Panc1 (cell line): ENCODE data around the gene ADD2. TPM values are rescaled to one million over a fixed set of nuclear protein-coding genes. Genes with fewer than 3 reads are reported as not detected.

Experiments used
- ATAC-seq: fragments of 200-7000 bp; cut with Tn5 transposase; 2 replicates; pipeline ENCODE4 v1.9.1; 2020; ENCODE audit warnings: mild to moderate bottlenecking, moderate library complexity
- BruUV-seq: library from RNA; stranded (reverse); fragments of 400-500 nt; replicated peaks from 2 replicates; lab custom pipeline; 2021; lab: Mats Ljungman, UMichigan
- CTCF ChIA-PET: fragments of 300-600 bp; sonication (Branson Sonifier 250); formaldehyde crosslinking; loops from one replicate; lab custom pipeline; 2022; ENCODE audit warnings: antibody characterized with exemption; lab: Charles Lee
- POLR2A ChIA-PET: fragments of 300-600 bp; sonication (Branson Sonifier 250); formaldehyde crosslinking; loops from one replicate; lab custom pipeline; 2022; ENCODE audit warnings: antibody characterized with exemption; lab: Charles Lee
- DNase-seq: peaks from one replicate; pipeline ENCODE4 v3.0.0-alpha.2; 2010; ENCODE audit warnings: low read depth, low spot score
- H3K27ac ChIP-seq: 2 replicates; pipeline ENCODE4 v1.5.1; 2011; ENCODE audit warnings: mild to moderate bottlenecking, low read length, inconsistent platforms
- H3K27me3 ChIP-seq: fragments of 200-500 bp; sonication (Bioruptor generic); 2 replicates; pipeline ENCODE4 v1.6.0; 2014; ENCODE audit warnings: low read length, inconsistent platforms; ENCODE audit not compliant: control insufficient read depth, insufficient read depth
- H3K36me3 ChIP-seq: fragments of 200-500 bp; sonication (Bioruptor generic); 2 replicates; pipeline ENCODE4 v1.5.1; 2014; ENCODE audit warnings: inconsistent platforms, mild to moderate bottlenecking, low read length, moderate library complexity; ENCODE audit not compliant: control insufficient read depth, insufficient read depth
- H3K4me1 ChIP-seq: 2 replicates; pipeline ENCODE4 v1.5.1; 2011; ENCODE audit warnings: inconsistent platforms, mild to moderate bottlenecking, low read length, moderate library complexity; ENCODE audit not compliant: control insufficient read depth, insufficient read depth
- H3K4me3 ChIP-seq, 2 experiments: 2 replicates each; pipeline ENCODE4 v1.5.1; 2011 to 2012; ENCODE audit warnings: low read depth in 2 of 2, low read length in 2 of 2, mild to moderate bottlenecking in 2 of 2, inconsistent platforms in 1 of 2, moderate library complexity in 1 of 2
- H3K9me3 ChIP-seq: fragments of 200-500 bp; sonication (Bioruptor generic); 2 replicates; pipeline ENCODE4 v1.5.1; 2014; ENCODE audit warnings: low read depth, mild to moderate bottlenecking, inconsistent platforms, low read length, moderate library complexity; ENCODE audit not compliant: control insufficient read depth, insufficient read depth
- CTCF ChIP-seq: fragments of 450-650 bp; IDR thresholded peaks from 2 replicates; pipeline ENCODE4 v1.5.1; 2017; ENCODE audit warnings: mild to moderate bottlenecking
- POLR2AphosphoS5 ChIP-seq: IDR thresholded peaks from 2 replicates; pipeline ENCODE4 v1.6.1; 2012; ENCODE audit warnings: mild to moderate bottlenecking, low read depth, low read length, moderate library complexity
- REST ChIP-seq, 2 experiments: IDR thresholded peaks; 2 replicates each; pipeline ENCODE4 v1.6.1; 2011 to 2012; ENCODE audit warnings: low read depth in 2 of 2, control low read depth in 1 of 2, low read length in 1 of 2, mild to moderate bottlenecking in 1 of 2, moderate library complexity in 1 of 2; ENCODE audit not compliant: insufficient read depth in 1 of 2
- SIN3A ChIP-seq: IDR thresholded peaks from 2 replicates; pipeline ENCODE4 v1.6.1; 2012; ENCODE audit warnings: low read depth, mild to moderate bottlenecking, low read length, moderate library complexity, borderline replicate concordance; ENCODE audit not compliant: insufficient read depth
- TCF7L2 ChIP-seq: IDR thresholded peaks from 2 replicates; pipeline ENCODE4 v1.6.1; 2011; ENCODE audit warnings: mild to moderate bottlenecking, low read depth, low read length, inconsistent platforms
- in situ Hi-C: cut with HindIII; loops from 2 replicates; pipeline ENCODE4 v1.10.0; 2016; ENCODE audit warnings: low sequenced_read_pairs, low pct_unique_long_range_greater_than_20kb
- intact Hi-C: fragments of 100-400 bp; cut with micrococcal nuclease; formaldehyde crosslinking; loops from one replicate; pipeline ENCODE4 v1.10.0; 2022; ENCODE audit not compliant: unreplicated experiment
- total RNA-seq: library from RNA; stranded (reverse); gene quantifications from one replicate; pipeline ENCODE4 v1.2.1, GENCODE V29; 2021; ENCODE audit not compliant: unreplicated experiment

ADD2 gene
- total RNA-seq, 1 experiment from 2014 or later: 0.26 TPM

DNA sequence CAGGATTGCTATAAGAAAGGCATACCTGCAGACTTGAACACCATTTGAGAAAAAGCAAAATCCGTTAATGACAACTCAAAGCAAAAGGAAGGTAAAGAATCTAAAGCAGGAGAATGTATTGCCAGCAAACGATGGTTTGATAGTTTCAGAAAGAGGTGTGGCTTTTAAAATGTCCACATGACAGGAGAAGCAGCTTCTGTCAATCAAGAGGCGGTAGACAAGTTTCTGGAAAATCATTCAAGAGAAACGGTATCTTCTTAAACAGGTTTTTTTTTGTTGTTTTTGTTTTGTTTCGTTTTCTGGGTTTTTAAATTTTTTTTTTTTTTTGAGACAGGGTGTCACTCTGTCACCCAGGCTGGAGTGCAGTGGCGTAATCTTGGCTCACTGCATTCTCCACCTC is 38.6 kb upstream of the ADD2 start:
- no TSS peak for BruUV-seq
- Histone ChIP-seq H3K4me3 (no peak overlapping the region), H3K27ac (no peak overlapping the region), H3K9me3 (no peaks in the 10 kb centered on the region), H3K36me3 (no peaks in the 10 kb centered on the region), H3K4me1 (no peaks in the 10 kb centered on the region), H3K27me3 (peaks cover 9% of the 10 kb centered on the region; the same call in 1 of the 2 replicates)
- ChIA-PET POLR2A (no interaction called here), CTCF (no interaction called here)
- intact Hi-C loops: no loop called here
- DNase-seq (no peak), ATAC-seq (no peak)
- in situ Hi-C loops: no loop called here
- TF ChIP-seq SIN3A (no peak), CTCF (no peak), POLR2AphosphoS5 (no peak), REST (IDR thresholded peaks at IDR 0.05; ENCODE audit: insufficient read depth in 1 of 2, low read depth in 2 of 2, low read length in 1 of 2) (no peak), TCF7L2 (no peak)

DNA sequence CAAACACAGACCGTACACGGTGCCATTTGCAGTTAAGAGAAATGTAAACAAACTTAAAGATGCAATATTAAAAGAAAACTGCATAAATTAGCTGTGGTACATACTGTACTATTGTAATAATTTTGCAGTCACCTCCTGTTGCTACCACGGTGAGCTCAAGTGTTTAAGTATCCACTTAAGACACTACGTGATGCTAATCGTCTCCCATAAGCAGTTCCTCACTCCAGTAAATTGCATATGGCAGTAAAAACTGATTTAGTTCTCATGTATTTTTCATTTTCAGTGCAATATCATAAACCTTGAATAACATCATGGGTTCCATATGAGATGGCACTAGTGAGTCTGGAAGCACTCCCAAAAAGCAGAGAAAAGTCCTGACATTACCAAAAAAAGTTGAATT is 38.0 kb upstream of the ADD2 start:
- DNase-seq (no peak), ATAC-seq (no peak)
- in situ Hi-C loops (no loop called here), intact Hi-C loops (no loop called here)
- POLR2A ChIA-PET: no interaction called here
- no peak overlapping the region for H3K27ac ChIP-seq
- TF ChIP-seq POLR2AphosphoS5: no peak
- TF ChIP-seq TCF7L2: no peak
- TF ChIP-seq REST (IDR thresholded peaks at IDR 0.05; ENCODE audit: insufficient read depth in 1 of 2, low read depth in 2 of 2, low read length in 1 of 2): no peak
- TF ChIP-seq SIN3A: no peak
- TF ChIP-seq CTCF: no peak
- no peaks in the 10 kb centered on the region for H3K9me3 ChIP-seq
- CTCF ChIA-PET: no interaction called here
- no peaks in the 10 kb centered on the region for H3K4me1 ChIP-seq
- no TSS peak for BruUV-seq
- peaks cover 11% of the 10 kb centered on the region; the same call in 1 of the 2 replicates for H3K27me3 ChIP-seq
- no peaks in the 10 kb centered on the region for H3K36me3 ChIP-seq
- no peak overlapping the region for H3K4me3 ChIP-seq
